ENCODE measurements around the gene SLC22A17. TPM values are rescaled to one million over a fixed set of nuclear protein-coding genes. Genes with fewer than 3 reads are reported as not detected.

SLC22A17 gene
- total and polyA plus RNA-seq, 9 of the 15 experiments (the other 6 are each of a cell fraction or from before 2014, with no cell fraction given) = 0.07 to 0.09 TPM; not detected in 7

GRCh38 chr14:23302290-23303225 lies 50.1 kb downstream of the SLC22A17 start, which contains the start of gene PPP1R3E (continued):
- TF ChIP-seq PRDM10 (IDR thresholded peaks at IDR 0.05; ENCODE audit: partially characterized antibody) = no peak
- TF ChIP-seq MAFK (IDR thresholded peaks at IDR 0.05; ENCODE audit: low read length) = no peak
- TF ChIP-seq CREB5 (CRISPR knock-in tag; IDR thresholded peaks at IDR 0.05) = no peak
- TF ChIP-seq KLF13 (tag; IDR thresholded peaks at IDR 0.05; ENCODE audit: borderline replicate concordance, low read depth) = no peak
- TF ChIP-seq TBP (optimal IDR thresholded peaks at IDR 0.05; ENCODE audit: low read depth, low read length) = peak; percentile 32
- TF ChIP-seq DLX4 (CRISPR knock-in tag; IDR thresholded peaks at IDR 0.05) = no peak
- TF ChIP-seq CXXC5 (CRISPR knock-in tag; IDR thresholded peaks at IDR 0.05) = peak; percentile 27; the same call in 1 of the 2 replicates
- TF ChIP-seq CBX8 (IDR thresholded peaks at IDR 0.05; ENCODE audit: borderline replicate concordance, extremely low read depth, low read depth, low read length, poor library complexity, severe bottlenecking) = no peak
- no peak for TF ChIP-seq MAFF (IDR thresholded peaks at IDR 0.05; ENCODE audit: low read length)
- peak; percentile 58 for TF ChIP-seq ETS1 (conservative IDR thresholded peaks at IDR 0.05; ENCODE audit: control insufficient read depth, low read depth, low read length)
